ENCODE measurements around the gene COX14.
"Not testable (repeated sequence)": the region's sequence is repeated elsewhere in the genome, so short reads cannot be mapped to it uniquely, and the experiment has no call there.

The COX14 gene

GRCh38 chr12:50151047-50151687 is 39.1 kb downstream of the COX14 start:
- Histone ChIP-seq H3K9ac (ENCODE audit: low read length) (no peak overlapping the region), H4K20me1 (ENCODE audit: insufficient read depth, low read length) (no peaks in the 10 kb centered on the region; the same call in 1 of the 2 replicates), H3K27me3 (ENCODE audit: low read depth, low read length) (no peaks in the 10 kb centered on the region), H3K9me3 (ENCODE audit: insufficient read depth, low read length) (no peaks in the 10 kb centered on the region), H3K27ac (ENCODE audit: low read length) (no peak overlapping the region), H3K4me1 (ENCODE audit: low read length) (peaks cover 4% of the 10 kb centered on the region; the same call in 1 of the 2 replicates), H3K4me3 (ENCODE audit: low read length) (no peak overlapping the region), H2AFZ (ENCODE audit: low read depth, low read length) (no peak overlapping the region), H3K79me2 (ENCODE audit: low read length) (peaks cover 7% of the 10 kb centered on the region; the same call in 1 of the 2 replicates), H3K4me2 (ENCODE audit: low read length) (no peak overlapping the region), H3K36me3 (replicated peaks; ENCODE audit: low read depth, low read length) (no peaks in the 10 kb centered on the region)
- TF ChIP-seq EZH2phosphoT487 (IDR thresholded peaks at IDR 0.05; ENCODE audit: low read depth) (no peak), CTCF (IDR thresholded peaks at IDR 0.05; ENCODE audit: low read depth, low read length) (no peak)

DNA sequence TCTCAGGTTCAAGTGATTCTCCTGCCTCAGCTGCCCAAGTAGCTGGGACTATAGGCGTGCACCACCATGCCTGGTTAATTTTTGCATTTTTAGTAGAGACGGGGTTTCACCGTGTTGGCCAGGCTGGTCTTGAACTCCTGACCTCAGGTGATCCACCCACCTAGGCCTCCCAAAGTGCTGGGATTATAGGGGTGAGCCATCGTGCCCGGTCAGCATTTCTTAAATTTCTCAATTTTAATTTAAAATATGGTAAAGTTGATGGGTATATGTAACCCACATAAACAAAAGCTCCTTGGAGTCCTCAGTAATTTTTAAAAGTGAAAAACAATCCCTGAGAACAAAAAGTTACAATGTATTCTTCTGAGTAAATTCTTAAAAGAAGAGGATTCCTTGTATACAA is 42.9 kb downstream of the COX14 start:
- H3K27me3 ChIP-seq (ENCODE audit: low read depth, low read length); H3K36me3 ChIP-seq (replicated peaks; ENCODE audit: low read depth, low read length); H3K4me3 ChIP-seq (ENCODE audit: low read length); H3K27ac ChIP-seq (ENCODE audit: low read length); H3K9me3 ChIP-seq (ENCODE audit: insufficient read depth, low read length); H4K20me1 ChIP-seq (ENCODE audit: insufficient read depth, low read length); H3K4me2 ChIP-seq (ENCODE audit: low read length); H3K4me1 ChIP-seq (ENCODE audit: low read length); H2AFZ ChIP-seq (ENCODE audit: low read depth, low read length); H3K9ac ChIP-seq (ENCODE audit: low read length): not testable (repeated sequence)
- H3K79me2 ChIP-seq (ENCODE audit: low read length): peaks cover 16% of the 10 kb centered on the region

DNA sequence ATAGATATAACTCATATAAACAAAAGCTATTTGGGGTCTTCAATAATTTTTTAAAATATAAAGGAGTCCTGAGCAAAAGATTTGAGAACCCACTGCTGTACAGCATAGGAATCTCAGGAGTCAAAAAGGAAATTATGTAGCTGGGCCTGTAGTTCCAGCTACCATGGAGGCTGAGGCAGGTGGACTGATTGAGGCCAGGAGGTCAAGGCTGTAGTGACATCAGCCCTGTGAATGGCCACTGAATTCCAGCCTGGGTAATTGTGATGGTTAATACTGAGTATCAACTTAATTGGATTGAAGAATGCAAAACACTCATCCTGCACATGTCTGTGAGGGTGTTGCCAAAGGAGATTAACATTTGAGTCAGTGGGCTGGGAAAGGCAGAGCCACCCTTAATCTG is 44.6 kb downstream of the COX14 start:
- TF ChIP-seq CTCF (IDR thresholded peaks at IDR 0.05; ENCODE audit: low read depth, low read length) (no peak), EZH2phosphoT487 (IDR thresholded peaks at IDR 0.05; ENCODE audit: low read depth) (no peak)
- 0 out of 2 replicates have a peak, but pooled peaks cover 3% of the 10 kb centered on the region for H4K20me1 ChIP-seq (ENCODE audit: insufficient read depth, low read length)
- peaks cover 19% of the 10 kb centered on the region for H3K79me2 ChIP-seq (ENCODE audit: low read length)
- no peaks in the 10 kb centered on the region for H3K27me3 ChIP-seq (ENCODE audit: low read depth, low read length)
- H3K9me3 ChIP-seq (ENCODE audit: insufficient read depth, low read length): no peaks in the 10 kb centered on the region
- H3K27ac ChIP-seq (ENCODE audit: low read length): no peak overlapping the region
- 0 out of 2 replicates have a peak, but pooled peaks cover 3% of the 10 kb centered on the region for H3K4me1 ChIP-seq (ENCODE audit: low read length)
- no peaks in the 10 kb centered on the region for H3K36me3 ChIP-seq (replicated peaks; ENCODE audit: low read depth, low read length)
- H3K4me2 ChIP-seq (ENCODE audit: low read length): no peak overlapping the region
- no peak overlapping the region for H3K9ac ChIP-seq (ENCODE audit: low read length)
- H2AFZ ChIP-seq (ENCODE audit: low read depth, low read length): no peak overlapping the region
- no peak overlapping the region for H3K4me3 ChIP-seq (ENCODE audit: low read length)

DNA sequence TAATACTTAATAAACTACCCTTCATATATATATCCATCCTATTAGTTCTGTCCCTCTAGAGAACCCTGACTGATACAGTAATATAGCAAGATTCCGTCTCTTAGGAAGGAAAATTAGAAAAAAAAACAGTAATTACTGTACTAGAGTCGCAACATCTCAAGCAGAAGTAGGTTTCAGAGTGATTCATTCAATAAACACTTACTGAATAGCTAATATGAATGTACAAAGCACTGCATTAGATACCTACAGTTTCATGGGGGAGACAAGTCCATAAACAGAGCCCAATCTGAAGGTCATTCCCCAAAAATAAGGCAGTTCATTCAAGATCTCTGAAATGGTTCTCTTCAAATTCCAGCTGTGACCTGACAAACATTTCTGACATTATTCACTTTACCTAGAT is 45.2 kb downstream of the COX14 start:
- H3K4me3 ChIP-seq (ENCODE audit: low read length): no peak overlapping the region
- H3K27me3 ChIP-seq (ENCODE audit: low read depth, low read length): no peaks in the 10 kb centered on the region
- H3K9me3 ChIP-seq (ENCODE audit: insufficient read depth, low read length): no peaks in the 10 kb centered on the region
- H3K36me3 ChIP-seq (replicated peaks; ENCODE audit: low read depth, low read length): no peaks in the 10 kb centered on the region
- H3K79me2 ChIP-seq (ENCODE audit: low read length): peaks cover 19% of the 10 kb centered on the region
- H4K20me1 ChIP-seq (ENCODE audit: insufficient read depth, low read length): 0 out of 2 replicates have a peak, but pooled peaks cover 3% of the 10 kb centered on the region
- TF ChIP-seq EZH2phosphoT487 (IDR thresholded peaks at IDR 0.05; ENCODE audit: low read depth): no peak
- no peak for TF ChIP-seq CTCF (IDR thresholded peaks at IDR 0.05; ENCODE audit: low read depth, low read length)
- H2AFZ ChIP-seq (ENCODE audit: low read depth, low read length): no peak overlapping the region
- H3K4me1 ChIP-seq (ENCODE audit: low read length): 0 out of 2 replicates have a peak, but pooled peaks cover 3% of the 10 kb centered on the region
- H3K4me2 ChIP-seq (ENCODE audit: low read length): no peak overlapping the region
- no peak overlapping the region for H3K27ac ChIP-seq (ENCODE audit: low read length)
- H3K9ac ChIP-seq (ENCODE audit: low read length): no peak overlapping the region

Measured in OCI-LY3 (cell line).